NCI-H1105 treated with DMSO at 0.1 percent for 48 hours (cell line): ENCODE measurements around the gene KCNK13.
"Not testable (repeated sequence)": the region's sequence is repeated elsewhere in the genome, so short reads cannot be mapped to it uniquely, and the experiment has no call there.

Experiments
- DNase-seq: peaks from one replicate; lab custom pipeline; 2025; lab: John Stamatoyannopoulos, UW

Gene KCNK13

DNA sequence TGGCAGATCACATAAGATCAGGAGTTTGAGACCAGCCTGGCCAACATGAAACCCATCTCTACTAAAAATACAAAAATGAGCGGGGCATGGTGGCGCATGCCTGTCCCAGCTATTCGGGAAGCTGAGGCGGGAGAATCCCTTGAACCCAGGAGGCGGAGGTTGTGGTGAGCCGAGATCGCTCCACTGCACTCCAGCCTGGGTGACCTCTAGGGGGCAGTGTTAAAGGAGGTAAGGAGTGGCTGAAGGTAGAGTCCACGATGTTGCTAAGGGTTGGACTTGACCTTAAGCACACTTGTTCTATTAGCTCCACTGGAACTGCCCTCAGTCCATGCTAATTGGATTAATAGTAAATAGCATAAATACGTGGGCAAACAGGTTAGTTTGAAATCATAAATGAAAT, 132.1 kb downstream of the KCNK13 start:
- no peak for DNase-seq

GRCh38 chr14:90194706-90195105, 132.9 kb downstream of the KCNK13 start:
- DNase-seq = no peak

DNA sequence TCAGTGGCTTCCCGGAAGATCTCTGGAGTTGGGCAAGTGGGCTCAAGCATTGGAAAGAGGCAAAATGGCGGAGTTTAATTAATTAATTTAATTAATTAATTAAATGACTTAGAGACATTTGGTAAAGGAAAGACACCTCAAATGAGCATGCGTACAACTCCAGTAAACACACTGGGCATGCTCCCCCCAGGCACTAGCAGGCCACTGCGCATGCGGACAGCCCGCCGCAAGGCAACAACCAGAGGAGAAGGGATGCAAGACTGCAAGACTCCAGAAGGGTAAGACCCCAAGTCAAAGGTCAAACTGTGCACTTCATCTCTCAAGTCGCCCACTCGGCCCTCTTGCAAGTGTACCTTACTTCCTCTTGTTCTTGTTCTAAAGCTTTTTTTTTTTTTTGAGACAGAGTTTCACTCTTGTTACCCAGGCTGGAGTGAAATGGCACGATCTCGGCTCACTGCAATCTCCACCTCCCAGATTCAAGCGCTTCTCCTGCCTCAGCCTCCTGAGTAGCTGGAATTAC, 136.8 kb downstream of the KCNK13 start:
- no peak for DNase-seq

GRCh38 chr14:90200546-90200945, 138.8 kb downstream of the KCNK13 start:
- not testable (repeated sequence) for DNase-seq

DNA sequence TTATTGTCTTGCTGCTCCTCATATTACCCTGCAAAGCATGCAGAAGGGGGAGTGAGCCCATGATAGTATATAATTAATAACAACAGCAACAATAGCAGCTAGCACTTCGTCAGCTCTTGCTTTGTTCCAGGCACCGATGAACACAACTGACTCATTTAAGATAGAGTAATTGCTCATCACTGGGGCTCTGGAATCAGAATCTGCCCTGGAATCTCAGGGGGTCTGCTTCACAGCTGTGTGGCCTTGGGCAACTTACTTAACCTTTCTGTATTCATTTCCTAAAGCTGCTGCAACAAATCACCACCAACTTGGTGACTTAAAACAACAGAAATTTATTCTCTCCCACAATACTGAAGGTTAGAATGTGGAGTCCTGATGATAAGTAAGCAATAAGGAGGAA, 139.6 kb downstream of the KCNK13 start:
- DNase-seq = no peak

- DNase-seq = peak; percentile 98
These were observed 142.7 kb downstream of the KCNK13 start for GRCh38 chr14:90204516-90204915.

- DNase-seq = no peak
These were observed 151.4 kb downstream of the KCNK13 start for GRCh38 chr14:90213099-90213748.

DNA sequence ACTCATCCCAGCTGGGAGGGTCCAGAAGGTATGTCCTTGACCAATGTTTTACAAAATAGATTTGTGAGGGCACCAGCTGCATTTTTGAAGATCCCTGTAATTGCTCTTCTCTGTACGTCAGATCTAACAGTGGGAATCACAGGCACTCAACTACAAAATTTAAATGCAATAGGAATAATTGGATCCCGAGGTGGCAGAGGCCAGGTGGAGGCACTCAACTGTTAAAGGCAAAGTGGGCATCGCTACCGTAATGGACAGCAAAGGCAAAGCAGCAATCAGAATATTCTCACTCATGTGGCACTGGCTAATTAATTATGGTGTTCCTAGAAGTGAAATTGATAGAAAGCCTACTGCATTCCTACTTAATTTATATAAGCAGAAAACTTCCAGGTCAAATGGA, 166.7 kb downstream of the KCNK13 start:
- no peak for DNase-seq

- not testable (repeated sequence) for DNase-seq
These were observed 168.1 kb downstream of the KCNK13 start for GRCh38 chr14:90229942-90230341.
